ENCODE measurements around the gene SLC43A2.

SLC43A2 gene

GRCh38 chr17:1562176-1562643, 66.4 kb downstream of the SLC43A2 start:
- no peak for DNase-seq (ENCODE audit: low read depth)

DNA sequence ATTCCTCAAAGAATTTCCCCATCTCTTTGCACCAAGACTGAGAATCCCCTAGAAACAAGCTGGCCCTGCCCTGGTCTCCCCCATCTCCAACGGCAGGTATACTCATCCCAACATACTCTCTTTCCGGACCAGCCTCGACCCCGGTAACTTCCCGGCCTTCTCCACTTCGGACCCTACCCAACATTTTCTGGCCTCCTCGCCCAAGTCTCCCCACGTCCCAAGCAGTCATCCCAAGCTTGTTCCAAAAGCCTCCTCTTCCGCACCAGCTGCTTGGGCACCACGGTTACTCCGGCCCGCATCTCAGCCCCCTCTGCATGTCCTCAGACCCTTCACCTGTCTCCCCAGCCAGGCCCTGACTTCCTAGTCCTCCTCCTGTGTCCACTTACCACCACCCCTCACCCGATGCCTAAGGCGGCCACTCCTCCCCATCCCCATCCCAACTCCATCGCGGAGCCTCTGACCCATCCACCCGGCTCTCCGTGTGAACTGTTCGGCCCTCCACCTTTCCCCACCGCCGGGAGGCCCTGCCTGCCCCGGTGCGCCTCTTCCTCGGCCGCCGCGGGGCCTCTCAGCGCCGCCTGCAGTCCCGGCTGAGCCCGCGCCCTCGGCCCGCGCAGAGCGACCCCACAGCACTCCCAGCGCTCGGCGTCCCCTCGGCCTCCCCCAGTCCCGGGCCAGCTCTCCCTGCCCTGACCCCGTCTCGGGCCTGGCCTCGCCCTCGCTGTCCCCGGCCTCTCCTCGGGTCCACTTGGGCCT, 67.0 kb downstream of the SLC43A2 start:
- DNase-seq (ENCODE audit: low read depth): no peak

- no peak for DNase-seq (ENCODE audit: low read depth)
Observed at GRCh38 chr17:1560858-1561355, 67.7 kb downstream of the SLC43A2 start.

- DNase-seq (ENCODE audit: low read depth): no peak
Observed at GRCh38 chr17:1560101-1560857, 68.4 kb downstream of the SLC43A2 start.

- no peak for DNase-seq (ENCODE audit: low read depth)
Observed at GRCh38 chr17:1559047-1560043, 69.3 kb downstream of the SLC43A2 start.

GRCh38 chr17:1558401-1558800, 70.2 kb downstream of the SLC43A2 start:
- no peak for DNase-seq (ENCODE audit: low read depth)

GRCh38 chr17:1557355-1558095, 71.1 kb downstream of the SLC43A2 start:
- no peak for DNase-seq (ENCODE audit: low read depth)

DNA sequence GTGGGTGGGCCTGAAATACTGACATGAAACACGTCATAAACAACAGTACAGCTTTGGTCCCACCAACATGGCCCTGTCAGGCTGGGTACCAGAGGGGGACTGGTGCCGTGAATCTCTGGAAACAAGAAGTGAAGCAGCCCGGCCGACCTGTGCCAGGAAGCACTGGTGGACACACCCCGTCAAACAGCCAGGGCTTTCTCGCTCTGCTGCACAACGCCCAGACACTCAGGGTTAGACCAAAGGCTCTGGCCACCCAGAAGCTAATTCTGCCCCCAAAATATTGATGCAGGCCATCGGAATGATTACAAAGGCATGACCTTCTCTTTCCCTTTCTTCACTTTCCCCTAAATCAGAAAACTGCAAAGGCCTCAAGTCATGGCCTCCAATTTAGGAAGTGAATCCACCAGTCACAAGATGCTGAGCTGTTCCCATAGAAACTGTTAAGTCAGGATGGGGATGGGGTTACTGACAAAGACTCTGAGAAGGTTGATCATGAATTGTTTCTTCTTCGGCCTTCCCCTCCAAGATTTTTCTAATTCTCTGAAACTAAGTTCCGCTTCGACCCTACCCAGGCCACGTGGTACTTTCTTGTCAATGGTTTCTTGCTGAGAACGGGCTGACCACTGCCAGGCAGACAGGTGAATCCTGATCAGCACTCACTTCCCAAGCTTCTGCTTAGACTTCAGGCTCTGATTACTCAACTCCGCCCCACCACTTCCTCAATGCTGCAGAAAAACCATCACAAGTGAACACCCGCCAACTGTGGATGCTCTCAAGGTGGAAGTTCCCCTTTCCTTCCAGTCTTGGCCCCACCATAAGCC, 72.8 kb downstream of the SLC43A2 start:
- no peak for DNase-seq (ENCODE audit: low read depth)

DNA sequence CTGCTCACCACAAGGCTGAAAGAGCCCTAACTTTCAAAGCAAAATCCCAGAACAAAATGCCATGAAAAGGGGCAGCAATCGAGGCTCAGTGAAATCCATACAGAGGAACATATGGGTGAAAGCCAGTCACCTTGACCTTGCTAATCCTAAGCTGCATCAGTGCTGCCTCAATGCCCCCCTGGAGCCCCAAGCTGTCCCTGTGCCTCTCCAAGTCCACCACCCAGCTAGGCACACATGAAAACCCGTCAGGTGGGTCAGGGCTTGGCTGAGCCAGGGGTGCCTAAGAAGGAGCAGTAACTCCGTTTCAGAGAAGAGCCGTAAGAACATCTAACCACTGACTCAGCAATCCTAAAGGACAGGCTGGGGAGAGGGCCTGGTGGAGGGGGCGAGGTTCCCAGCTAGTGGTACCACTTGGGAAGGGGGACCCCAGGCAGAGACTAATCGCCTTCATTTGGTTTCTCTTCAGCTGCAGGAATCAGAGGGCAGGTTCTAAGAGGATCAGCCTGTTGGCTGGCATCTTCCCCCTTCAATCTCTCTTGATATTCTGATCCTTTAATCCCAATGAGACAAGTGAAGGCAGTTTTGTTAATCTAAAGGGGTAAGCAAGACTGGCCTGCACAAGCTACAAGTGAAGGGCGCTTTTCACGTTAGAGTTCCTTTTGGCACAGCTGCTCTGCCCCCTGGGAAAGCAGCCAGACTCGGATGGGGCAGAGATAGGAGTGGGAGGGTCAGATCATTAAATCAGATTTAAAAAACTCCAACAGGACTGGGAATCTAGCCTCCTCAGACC, 73.7 kb downstream of the SLC43A2 start:
- no peak for DNase-seq (ENCODE audit: low read depth)

- DNase-seq (ENCODE audit: low read depth): no peak
Observed at GRCh38 chr17:1553354-1554266, 75.0 kb downstream of the SLC43A2 start.

DNA sequence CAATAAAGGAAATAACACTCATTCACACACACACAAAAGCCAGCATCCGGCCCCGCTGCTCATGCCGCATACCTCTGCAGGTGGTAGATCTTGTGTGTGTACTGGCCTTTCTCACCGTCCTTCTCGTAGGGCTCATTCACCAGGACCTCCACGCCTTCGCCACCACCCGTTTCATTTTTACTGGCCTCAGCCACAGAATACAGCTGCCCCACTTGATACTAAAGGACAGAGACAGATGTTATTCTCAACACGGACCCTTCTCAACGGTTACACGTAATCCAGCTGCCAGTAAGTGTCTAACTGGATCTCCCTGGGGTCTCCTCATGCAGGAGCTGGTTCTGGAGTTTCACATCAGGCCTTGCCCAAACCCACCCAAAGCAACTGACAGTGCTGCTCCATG, 75.7 kb downstream of the SLC43A2 start:
- no peak for DNase-seq (ENCODE audit: low read depth)

- no peak for DNase-seq (ENCODE audit: low read depth)
Observed at GRCh38 chr17:1551741-1552140, 76.9 kb downstream of the SLC43A2 start.

DNA sequence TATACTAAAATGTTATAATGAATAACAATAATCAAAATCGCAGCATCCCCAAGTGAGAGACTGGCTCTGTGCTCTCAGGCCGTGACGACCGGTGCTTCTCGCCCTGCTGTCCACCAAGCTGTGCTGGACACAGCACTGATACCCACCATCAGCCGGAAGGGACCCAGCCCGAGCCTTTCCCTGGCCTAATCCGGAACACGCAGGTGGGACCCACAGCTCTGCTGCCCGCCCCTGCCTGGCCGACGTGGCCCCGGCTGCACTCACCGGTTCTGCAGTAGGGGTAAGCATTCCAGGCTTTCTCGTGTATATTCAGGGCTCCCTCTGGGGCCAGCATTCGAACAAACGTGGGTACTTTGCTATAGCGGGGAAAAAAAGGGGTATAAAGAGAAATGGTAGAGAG, 80.6 kb downstream of the SLC43A2 start:
- no peak for DNase-seq (ENCODE audit: low read depth)

- no peak for DNase-seq (ENCODE audit: low read depth)
Observed at GRCh38 chr17:1546292-1546922, 82.2 kb downstream of the SLC43A2 start.

DNA sequence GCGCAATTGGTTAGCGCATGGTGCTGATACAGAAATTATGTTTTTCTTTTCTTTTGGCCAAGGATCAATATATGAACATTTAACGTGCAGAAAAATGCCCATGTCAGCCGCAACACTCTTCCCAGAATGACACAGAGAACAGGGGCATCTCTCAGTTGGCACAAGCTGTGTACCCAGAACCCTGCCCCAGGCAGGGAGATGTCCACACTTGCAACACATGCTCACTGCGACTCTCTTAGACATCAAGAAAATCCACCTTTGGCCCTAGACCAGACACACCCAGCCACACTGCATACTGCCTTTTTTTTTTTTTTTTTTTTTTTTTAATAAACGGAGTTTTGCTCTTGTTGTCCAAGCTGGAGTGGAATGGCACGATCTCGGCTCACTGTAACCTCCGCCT, 83.0 kb downstream of the SLC43A2 start:
- no peak for DNase-seq (ENCODE audit: low read depth)

DNA sequence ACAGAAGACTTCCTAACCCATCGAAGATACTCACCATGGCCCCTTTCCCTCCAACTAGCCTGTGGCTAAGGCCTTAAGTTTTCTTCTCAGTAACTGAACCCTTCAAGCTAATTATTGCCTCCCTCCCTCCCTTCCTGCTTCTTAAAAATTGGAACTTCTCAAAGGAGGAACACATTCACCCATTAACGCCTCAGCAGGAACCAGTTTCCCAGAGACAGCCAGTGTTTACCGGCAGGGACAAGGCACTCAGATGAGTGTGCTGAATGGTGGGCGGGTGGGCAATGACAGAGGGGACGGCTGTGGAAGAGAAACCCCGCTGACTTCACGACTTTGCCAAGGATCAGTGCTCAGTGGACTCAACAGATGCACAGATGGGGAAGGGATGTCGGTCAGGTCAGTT, 86.3 kb downstream of the SLC43A2 start:
- DNase-seq (ENCODE audit: low read depth): no peak

DNA sequence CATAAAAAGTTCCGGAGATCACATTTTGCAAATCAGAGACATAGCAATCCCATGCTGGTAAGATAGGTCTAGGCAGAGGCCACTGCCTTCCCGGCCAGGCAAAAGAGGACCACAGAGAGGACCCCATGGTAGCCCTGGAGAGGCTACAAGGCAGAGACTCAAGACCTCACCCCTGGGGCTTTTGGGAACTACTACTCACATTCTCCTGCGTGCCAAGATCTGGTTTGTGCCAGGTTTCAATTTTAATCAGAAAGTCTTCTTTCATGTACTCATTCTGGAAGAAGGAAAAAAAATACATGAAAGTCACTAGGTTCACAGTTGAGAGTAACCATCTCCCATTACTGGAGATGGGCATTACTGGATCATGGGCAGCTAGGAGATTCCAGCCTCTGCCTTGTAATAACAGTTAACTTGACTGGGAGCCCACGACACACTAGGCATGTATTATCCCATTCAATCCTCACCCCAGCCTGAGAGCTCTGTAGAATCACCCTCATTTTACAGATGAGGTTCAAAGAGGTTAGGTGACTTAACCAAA, 87.2 kb downstream of the SLC43A2 start:
- DNase-seq (ENCODE audit: low read depth): no peak

DNA sequence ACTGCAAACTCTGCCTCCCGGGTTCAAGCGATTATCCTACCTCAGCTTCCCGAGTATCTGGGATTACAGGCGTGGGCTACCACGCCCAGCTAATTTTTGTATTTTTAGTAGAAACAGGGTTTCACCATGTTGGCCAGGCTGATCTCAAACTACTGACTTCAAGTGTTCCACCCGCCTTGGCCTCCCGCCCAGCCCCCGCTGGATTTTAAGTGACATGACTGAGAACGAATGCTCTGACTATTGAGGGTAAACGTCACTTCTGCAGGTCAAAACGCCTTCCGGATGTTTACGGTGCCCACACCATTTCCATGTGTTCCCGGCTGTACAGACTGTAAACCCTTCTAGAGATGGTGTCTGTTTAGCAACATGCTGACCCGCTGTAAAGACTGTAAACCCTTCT, 88.8 kb downstream of the SLC43A2 start:
- no peak for DNase-seq (ENCODE audit: low read depth)
